Body of pancreas (tissue), 4 donors: Measurements from ENCODE around the gene AGPAT3.

Experiments
- POLR2A ChIP-seq, 3 donors: fragments of 450-650 bp; IDR thresholded peaks; one replicate each; pipeline ENCODE4 v1.6.1; 2016; ENCODE audit warnings: antibody characterized with exemption in 3 of 3, mild to moderate bottlenecking in 2 of 3
- TF ChIP-seq, protein P1 (sequence below), 7 experiments: fragments of 450-650 bp in 4 of 7; fragments of 200-600 bp in 3 of 7; sonication (generic) in 3 of 7; IDR thresholded peaks; one replicate each; pipeline ENCODE4 v1.5.1; 2016 to 2019; ENCODE audit warnings: antibody characterized with exemption in 7 of 7

DNA sequence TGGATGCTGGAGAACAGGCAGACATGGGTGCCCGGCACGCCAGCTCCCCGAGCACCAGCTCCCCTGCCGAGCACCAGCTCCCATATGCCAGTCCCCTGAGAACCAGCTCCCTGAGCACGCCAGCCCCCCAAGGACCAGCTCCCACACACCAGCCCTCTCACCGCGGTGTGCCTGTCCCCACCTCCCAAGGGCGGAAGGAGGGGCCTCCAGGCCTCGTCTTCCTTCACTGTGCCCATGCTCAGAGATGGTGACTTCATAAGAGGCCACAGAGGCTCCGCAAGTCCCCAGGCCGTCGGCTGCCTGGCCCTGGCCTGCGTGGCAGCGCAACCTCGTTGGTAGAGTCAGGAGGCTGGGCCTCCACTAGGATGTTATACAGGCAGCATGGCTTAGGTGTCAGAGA is 69.1 kb downstream of the AGPAT3 start:
- TF ChIP-seq, protein P1, sequence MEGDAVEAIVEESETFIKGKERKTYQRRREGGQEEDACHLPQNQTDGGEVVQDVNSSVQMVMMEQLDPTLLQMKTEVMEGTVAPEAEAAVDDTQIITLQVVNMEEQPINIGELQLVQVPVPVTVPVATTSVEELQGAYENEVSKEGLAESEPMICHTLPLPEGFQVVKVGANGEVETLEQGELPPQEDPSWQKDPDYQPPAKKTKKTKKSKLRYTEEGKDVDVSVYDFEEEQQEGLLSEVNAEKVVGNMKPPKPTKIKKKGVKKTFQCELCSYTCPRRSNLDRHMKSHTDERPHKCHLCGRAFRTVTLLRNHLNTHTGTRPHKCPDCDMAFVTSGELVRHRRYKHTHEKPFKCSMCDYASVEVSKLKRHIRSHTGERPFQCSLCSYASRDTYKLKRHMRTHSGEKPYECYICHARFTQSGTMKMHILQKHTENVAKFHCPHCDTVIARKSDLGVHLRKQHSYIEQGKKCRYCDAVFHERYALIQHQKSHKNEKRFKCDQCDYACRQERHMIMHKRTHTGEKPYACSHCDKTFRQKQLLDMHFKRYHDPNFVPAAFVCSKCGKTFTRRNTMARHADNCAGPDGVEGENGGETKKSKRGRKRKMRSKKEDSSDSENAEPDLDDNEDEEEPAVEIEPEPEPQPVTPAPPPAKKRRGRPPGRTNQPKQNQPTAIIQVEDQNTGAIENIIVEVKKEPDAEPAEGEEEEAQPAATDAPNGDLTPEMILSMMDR (IDR thresholded peaks at IDR 0.05), result no peak
- TF ChIP-seq POLR2A (IDR thresholded peaks at IDR 0.05), result no peak
